ENCODE results near the gene CAMSAP3. TPM values are rescaled to one million over a fixed set of nuclear protein-coding genes. Genes with fewer than 3 reads are reported as not detected.

CAMSAP3 gene
- total and polyA plus RNA-seq, 9 donors = 0.04 to 4.0 (median 0.51) TPM

DNA sequence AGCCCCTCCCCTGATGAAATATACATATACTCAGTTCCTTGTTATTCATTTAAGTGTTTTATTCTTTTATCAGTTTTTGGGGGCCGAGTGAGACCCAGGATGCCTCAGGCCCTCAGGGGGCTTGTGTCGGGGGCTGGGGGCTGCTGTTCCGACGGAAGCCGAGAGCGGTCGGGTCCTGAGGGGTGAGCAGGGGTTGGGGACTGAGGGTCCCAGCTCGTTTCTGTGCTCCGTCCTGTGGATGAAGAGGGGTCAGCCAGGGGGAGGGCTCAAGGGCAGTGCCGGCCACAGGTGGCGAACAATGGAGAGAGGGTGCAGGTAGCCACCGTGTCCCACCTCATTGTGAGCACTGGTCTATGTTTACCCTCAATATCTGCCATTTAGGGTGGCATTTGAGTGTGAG is 35.9 kb downstream of the CAMSAP3 start:
- WGBS (ENCODE audit: insufficient coverage) = 88% methylated on average over 9 of the region's 12 CpGs
- peaks cover 18% of the 10 kb centered on the region for H3K36me3 ChIP-seq (ENCODE audit: control insufficient read depth, insufficient read depth, low read length)
- peaks cover 14% of the 10 kb centered on the region for H3K27me3 ChIP-seq (ENCODE audit: control insufficient read depth, insufficient read depth, low read length)
- no peak for DNase-seq
- no peak overlapping the region for H3K4me3 ChIP-seq (ENCODE audit: low read length)
- peaks cover 21% of the 10 kb centered on the region for H3K4me1 ChIP-seq (ENCODE audit: control insufficient read depth, insufficient read depth, low read length)
- H3K9me3 ChIP-seq (replicated peaks; ENCODE audit: control insufficient read depth, low read depth, low read length) = no peaks in the 10 kb centered on the region
- no peak overlapping the region for H3K27ac ChIP-seq (ENCODE audit: low read length)

DNA sequence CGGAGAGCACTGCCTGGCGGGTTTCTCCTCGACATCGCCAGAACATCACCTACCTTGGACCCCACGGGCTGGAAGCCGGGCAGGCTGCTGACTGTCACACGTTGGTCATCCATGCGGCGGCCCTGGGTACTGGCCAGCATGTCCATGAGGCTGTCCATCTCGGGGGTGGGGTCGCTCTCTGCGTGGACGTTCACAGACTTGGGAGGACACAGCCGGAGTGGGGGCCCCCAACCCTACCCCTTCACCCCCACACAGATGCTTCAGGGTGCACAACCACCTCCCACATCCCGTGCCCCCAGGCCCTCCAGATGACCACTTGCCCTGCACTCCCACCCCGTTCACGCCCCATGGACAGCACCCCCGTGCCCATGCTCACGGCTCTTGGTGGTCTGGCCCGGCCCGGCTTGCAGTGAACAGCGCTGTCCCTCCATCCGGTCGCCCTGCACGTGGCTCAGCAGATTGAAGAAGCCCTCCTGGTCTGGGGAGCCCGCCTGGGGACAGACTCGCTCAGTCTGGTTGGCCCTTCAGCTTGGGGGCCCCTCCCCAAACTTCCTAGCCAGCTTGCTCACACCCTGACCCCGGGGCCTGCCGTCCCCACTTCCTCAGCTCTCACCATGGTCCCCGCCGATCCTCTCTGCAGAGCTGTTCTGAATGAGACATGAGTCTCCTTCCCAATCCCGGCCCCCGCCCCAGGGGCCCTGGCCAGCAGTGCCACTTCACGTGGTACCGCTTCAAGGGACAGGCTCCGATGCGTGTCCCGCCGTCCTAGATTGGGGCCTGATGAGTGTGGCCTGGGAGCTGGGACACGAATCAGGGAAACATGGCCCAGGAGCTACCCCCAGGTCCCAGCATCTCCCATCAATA is 36.9 kb downstream of the CAMSAP3 start:
- H3K27ac ChIP-seq (ENCODE audit: low read length) = no peak overlapping the region
- no peak for DNase-seq
- no peaks in the 10 kb centered on the region for H3K9me3 ChIP-seq (replicated peaks; ENCODE audit: control insufficient read depth, low read depth, low read length)
- peaks cover 22% of the 10 kb centered on the region for H3K27me3 ChIP-seq (ENCODE audit: control insufficient read depth, insufficient read depth, low read length)
- WGBS (ENCODE audit: insufficient coverage) = 91% methylated on average over 33 of the region's 40 CpGs
- no peak overlapping the region for H3K4me3 ChIP-seq (ENCODE audit: low read length)
- H3K36me3 ChIP-seq (ENCODE audit: control insufficient read depth, insufficient read depth, low read length) = peaks cover 10% of the 10 kb centered on the region
- H3K4me1 ChIP-seq (ENCODE audit: control insufficient read depth, insufficient read depth, low read length) = peaks cover 21% of the 10 kb centered on the region

DNA sequence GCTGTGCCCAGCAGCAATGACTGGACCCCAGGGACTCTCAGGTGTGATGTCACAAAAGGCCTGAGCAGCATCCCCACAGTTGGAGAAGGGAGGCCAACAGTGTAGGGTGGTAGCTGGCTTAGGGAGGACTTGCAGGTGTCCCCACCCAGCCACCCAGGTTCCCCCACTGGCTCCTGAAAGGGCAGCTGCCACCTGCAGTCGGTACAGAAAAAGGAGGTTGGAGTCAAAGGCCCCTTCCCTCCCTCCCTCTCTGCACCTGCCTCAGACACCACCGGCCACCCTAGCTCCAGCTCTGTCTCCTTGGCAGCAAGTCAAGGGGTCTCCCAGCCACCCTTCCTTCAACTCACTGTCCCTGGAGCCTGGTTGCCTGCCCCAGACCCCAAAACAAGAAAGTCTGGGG is 38.0 kb downstream of the CAMSAP3 start, which contains the start of gene PCP2:
Gene PCP2, minus strand, starts transcription at position 22 of the 400 bp plus-strand sequence. CDS start 262 bp downstream, outside the sequence.
- Histone ChIP-seq H3K4me3 (ENCODE audit: low read length) (no peak within 1 kb of the TSS), H3K27ac (ENCODE audit: low read length) (no peak within 1 kb of the TSS), H3K4me1 (ENCODE audit: control insufficient read depth, insufficient read depth, low read length) (peaks cover 11% of the 10 kb centered on the region), H3K36me3 (ENCODE audit: control insufficient read depth, insufficient read depth, low read length) (peaks cover 10% of the 10 kb centered on the region), H3K27me3 (ENCODE audit: control insufficient read depth, insufficient read depth, low read length) (peaks cover 27% of the 10 kb centered on the region), H3K9me3 (replicated peaks; ENCODE audit: control insufficient read depth, low read depth, low read length) (no peaks in the 10 kb centered on the region)
- WGBS (ENCODE audit: insufficient coverage) = 31% methylated on average over 2 of the region's 2 CpGs
- no peak for DNase-seq

DNA sequence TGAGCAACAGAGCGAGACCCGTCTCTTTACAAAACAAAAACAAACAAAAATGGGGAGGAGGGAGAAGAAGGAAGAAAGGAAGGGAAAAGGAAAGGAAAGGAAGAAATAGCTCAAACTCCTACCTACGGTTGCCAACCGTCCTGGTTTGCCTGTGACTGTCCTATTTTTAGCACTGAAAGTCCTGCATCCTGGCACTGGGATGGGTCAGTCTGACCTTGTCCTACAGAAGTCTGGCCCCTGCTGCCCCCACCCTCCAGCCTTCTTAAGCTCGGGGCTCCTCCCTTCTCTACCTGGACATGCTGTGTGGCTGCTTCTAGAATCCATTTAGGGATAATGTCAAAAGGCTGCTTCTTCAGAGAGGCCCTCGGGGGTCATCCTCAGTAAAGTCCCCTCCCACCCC is 40.0 kb downstream of the CAMSAP3 start:
- H3K4me1 ChIP-seq (ENCODE audit: control insufficient read depth, insufficient read depth, low read length) = peaks cover 2% of the 10 kb centered on the region
- no peaks in the 10 kb centered on the region for H3K9me3 ChIP-seq (replicated peaks; ENCODE audit: control insufficient read depth, low read depth, low read length)
- no peak overlapping the region for H3K27ac ChIP-seq (ENCODE audit: low read length)
- H3K4me3 ChIP-seq (ENCODE audit: low read length) = no peak overlapping the region
- peaks cover 10% of the 10 kb centered on the region for H3K36me3 ChIP-seq (ENCODE audit: control insufficient read depth, insufficient read depth, low read length)
- WGBS (ENCODE audit: insufficient coverage) = 86% methylated on average over 1 of the region's 6 CpGs
- peaks cover 27% of the 10 kb centered on the region for H3K27me3 ChIP-seq (ENCODE audit: control insufficient read depth, insufficient read depth, low read length)
- DNase-seq = no peak

DNA sequence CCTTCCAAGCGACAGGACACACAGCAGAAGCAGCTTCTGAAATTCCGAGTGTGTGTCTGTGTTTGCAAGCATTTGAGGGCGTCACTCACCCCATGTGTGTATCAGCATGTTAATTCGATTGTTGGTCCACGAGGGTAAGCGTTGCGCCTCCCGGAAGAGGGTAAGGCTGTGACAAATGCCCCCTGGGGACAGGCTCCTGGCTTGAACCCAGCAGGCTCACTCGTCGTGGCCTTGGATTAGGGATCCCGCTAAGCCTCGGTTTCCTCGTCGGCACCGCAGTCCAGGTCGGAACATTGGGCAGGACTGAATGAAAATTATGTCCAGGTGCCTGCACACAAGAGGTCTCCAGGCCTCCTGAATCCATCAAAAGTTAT is 40.6 kb downstream of the CAMSAP3 start:
- no peak overlapping the region for H3K4me3 ChIP-seq (ENCODE audit: low read length)
- 60% methylated on average over 16 of the region's 16 CpGs for WGBS (ENCODE audit: insufficient coverage)
- H3K27ac ChIP-seq (ENCODE audit: low read length) = no peak overlapping the region

DNA sequence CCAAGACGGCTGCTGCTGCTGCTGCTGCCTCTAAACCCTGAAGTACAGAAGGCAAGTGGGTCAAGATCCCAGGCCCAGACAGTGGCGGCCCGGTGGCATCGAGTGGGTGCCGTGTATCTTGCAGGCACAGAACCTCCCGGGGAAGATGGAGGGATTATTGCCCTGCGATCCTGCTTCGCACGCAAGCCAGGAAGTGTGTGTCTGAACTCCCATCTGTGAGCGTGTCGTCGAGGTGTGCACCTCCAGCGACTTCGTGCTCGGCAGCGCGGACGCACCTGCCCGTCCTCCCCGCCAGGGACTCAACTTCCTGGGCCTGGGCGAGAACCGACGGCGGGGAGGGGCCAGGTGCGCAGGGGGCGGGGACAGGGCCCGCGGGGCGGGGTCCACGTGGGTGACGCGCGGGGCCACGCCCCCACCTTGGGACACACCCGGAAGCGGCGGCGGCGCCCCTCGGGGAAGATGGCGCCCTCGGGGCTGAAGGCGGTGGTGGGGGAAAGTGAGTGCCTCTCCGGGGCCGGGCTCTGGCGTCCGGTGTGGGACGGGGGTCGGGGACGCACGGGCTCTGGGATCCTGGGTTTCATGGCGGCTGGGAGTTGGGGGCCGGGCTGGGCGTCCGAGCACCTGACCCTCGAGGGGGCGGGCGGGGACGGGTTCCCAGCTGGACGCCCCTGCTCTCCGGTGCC is 41.2 kb downstream of the CAMSAP3 start, which contains the start of gene STXBP2:
Gene STXBP2, plus strand, starts transcription at position 420 of the 683 bp plus-strand sequence. Its CDS starts 40 bp downstream, at position 460.
- 7% methylated on average over 60 of the region's 61 CpGs for WGBS (ENCODE audit: insufficient coverage)
- no peaks in the 10 kb centered on the region for H3K9me3 ChIP-seq (replicated peaks; ENCODE audit: control insufficient read depth, low read depth, low read length)
- H3K27ac ChIP-seq (ENCODE audit: low read length) = peak within 1 kb of the TSS; percentile 3
- peaks cover 27% of the 10 kb centered on the region for H3K27me3 ChIP-seq (ENCODE audit: control insufficient read depth, insufficient read depth, low read length)
- H3K4me1 ChIP-seq (ENCODE audit: control insufficient read depth, insufficient read depth, low read length) = no peaks in the 10 kb centered on the region
- DNase-seq = no peak
- peak within 1 kb of the TSS; percentile 27 for H3K4me3 ChIP-seq (ENCODE audit: low read length)
- H3K36me3 ChIP-seq (ENCODE audit: control insufficient read depth, insufficient read depth, low read length) = peaks cover 7% of the 10 kb centered on the region

More for the DNA sequence above, 40.6 kb downstream of the CAMSAP3 start:
- Histone ChIP-seq H3K9me3 (replicated peaks; ENCODE audit: control insufficient read depth, low read depth, low read length) (no peaks in the 10 kb centered on the region), H3K4me1 (ENCODE audit: control insufficient read depth, insufficient read depth, low read length) (no peaks in the 10 kb centered on the region), H3K36me3 (ENCODE audit: control insufficient read depth, insufficient read depth, low read length) (peaks cover 10% of the 10 kb centered on the region), H3K27me3 (ENCODE audit: control insufficient read depth, insufficient read depth, low read length) (peaks cover 27% of the 10 kb centered on the region)
- no peak for DNase-seq

DNA sequence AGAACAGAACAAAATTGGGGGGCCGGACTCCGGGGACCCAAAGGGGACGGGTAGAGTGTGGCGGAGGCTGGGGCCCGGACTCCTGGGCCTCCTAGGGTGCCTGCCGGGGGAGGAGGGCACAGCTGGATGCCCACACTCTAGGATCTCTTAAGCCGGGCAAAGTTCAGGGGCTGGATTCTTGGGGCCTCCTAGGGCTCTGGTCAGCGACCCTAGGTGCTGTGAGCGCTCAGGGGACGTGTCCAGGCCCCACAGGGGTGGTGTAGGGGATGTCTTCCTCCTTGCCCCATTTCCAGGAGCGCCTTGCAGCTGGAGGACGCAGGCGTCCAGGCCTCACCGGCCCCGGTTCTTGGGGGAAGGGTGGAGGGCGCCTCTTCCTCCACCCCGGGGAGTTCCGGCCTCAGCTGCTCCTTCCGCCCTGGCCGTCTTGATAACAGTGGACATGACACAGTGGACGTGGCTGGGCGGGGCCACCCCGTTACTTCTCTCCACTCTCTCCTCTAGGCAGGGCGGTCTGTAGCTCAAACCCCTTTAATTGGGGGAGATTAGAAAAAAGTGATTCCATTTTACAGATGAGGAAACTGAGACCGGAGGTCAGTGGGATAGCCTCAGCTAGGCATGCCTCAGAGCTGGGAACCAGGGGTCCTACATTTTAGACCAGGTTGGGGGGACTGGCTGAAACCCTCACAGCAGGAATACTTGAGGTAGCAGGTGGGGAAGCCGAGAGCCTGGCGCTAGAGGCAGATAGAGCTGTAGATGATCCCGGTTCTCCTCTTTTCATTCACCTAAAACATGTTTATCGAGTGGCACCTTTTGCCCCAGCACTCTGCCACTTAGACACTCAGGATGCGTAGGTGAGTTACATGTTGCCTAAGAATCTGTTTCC is 42.0 kb downstream of the CAMSAP3 start:
- Histone ChIP-seq H3K4me3 (ENCODE audit: low read length) (peak overlapping the region; percentile 27), H3K36me3 (ENCODE audit: control insufficient read depth, insufficient read depth, low read length) (no peaks in the 10 kb centered on the region), H3K4me1 (ENCODE audit: control insufficient read depth, insufficient read depth, low read length) (no peaks in the 10 kb centered on the region), H3K27ac (ENCODE audit: low read length) (peak overlapping the region; percentile 3), H3K27me3 (ENCODE audit: control insufficient read depth, insufficient read depth, low read length) (peaks cover 27% of the 10 kb centered on the region), H3K9me3 (replicated peaks; ENCODE audit: control insufficient read depth, low read depth, low read length) (no peaks in the 10 kb centered on the region)
- peak; percentile 27 for DNase-seq
- WGBS (ENCODE audit: insufficient coverage) = 38% methylated on average over 16 of the region's 30 CpGs

DNA sequence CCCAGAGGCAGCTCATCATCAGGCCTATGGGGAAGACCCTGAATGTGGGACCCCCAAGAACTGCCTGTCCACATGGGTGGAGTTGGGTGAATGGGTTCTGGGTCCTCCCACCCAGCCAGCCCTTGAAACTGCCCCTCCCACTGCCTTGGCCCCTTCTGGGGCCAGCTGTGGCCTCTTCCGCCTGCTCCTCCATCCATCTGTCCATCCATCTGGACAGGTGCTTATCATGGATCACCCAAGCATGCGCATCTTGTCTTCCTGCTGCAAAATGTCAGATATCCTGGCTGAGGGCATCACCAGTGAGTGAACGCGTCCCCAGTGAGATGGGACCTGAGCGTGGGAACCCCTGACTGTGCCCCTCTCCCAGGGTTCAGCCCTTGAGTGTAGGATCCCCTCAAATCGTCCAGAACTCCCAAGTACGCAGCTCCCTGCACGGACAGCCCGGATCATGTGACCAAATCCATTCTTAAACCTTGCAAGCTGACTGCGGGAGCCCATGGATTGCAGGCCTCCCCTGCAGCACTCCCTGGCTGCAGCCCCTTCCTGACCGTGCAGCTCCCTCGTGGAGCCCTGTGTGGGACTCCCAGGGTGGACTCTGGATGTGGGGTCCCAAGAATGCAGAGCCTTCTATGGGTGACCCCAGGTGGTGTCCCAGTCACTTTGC is 43.3 kb downstream of the CAMSAP3 start:
- no peak for DNase-seq
- WGBS (ENCODE audit: insufficient coverage) = 65% methylated on average over 8 of the region's 12 CpGs
- Histone ChIP-seq H3K4me1 (ENCODE audit: control insufficient read depth, insufficient read depth, low read length) (no peaks in the 10 kb centered on the region), H3K9me3 (replicated peaks; ENCODE audit: control insufficient read depth, low read depth, low read length) (no peaks in the 10 kb centered on the region), H3K27me3 (ENCODE audit: control insufficient read depth, insufficient read depth, low read length) (peaks cover 27% of the 10 kb centered on the region), H3K27ac (ENCODE audit: low read length) (no peak overlapping the region), H3K36me3 (ENCODE audit: control insufficient read depth, insufficient read depth, low read length) (no peaks in the 10 kb centered on the region), H3K4me3 (ENCODE audit: low read length) (no peak overlapping the region)

DNA sequence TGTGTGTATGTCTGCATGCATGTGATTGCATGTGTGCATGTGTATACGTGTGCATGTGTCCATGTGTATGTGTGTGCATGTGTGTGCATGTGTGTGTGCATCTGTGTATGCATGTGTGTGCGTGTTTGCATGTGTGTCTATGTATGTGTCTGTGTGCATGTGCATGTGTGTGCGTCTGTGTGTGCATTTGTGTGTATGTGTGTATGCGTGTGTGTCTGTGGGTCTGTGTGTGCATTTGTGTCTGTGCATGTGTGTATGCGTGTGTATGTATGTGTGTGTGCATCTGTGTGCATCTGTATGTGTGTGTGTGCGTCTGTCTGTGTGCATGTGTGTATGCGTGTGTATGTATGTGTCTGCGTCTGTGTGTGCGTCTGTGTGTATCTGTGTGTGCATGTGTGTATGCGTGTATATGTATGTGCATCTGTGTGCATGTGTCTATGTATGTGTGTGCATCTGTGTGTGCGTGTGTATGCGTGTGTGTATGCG is 44.2 kb downstream of the CAMSAP3 start:
- no peaks in the 10 kb centered on the region for H3K36me3 ChIP-seq (ENCODE audit: control insufficient read depth, insufficient read depth, low read length)
- H3K27me3 ChIP-seq (ENCODE audit: control insufficient read depth, insufficient read depth, low read length) = peaks cover 27% of the 10 kb centered on the region
- no peak overlapping the region for H3K27ac ChIP-seq (ENCODE audit: low read length)
- H3K4me1 ChIP-seq (ENCODE audit: control insufficient read depth, insufficient read depth, low read length) = no peaks in the 10 kb centered on the region
- WGBS (ENCODE audit: insufficient coverage) = 94% methylated on average over 13 of the region's 13 CpGs
- H3K9me3 ChIP-seq (replicated peaks; ENCODE audit: control insufficient read depth, low read depth, low read length) = no peaks in the 10 kb centered on the region
- DNase-seq = no peak
- H3K4me3 ChIP-seq (ENCODE audit: low read length) = no peak overlapping the region
